Thyroid gland (tissue), 4 donors: ENCODE results near the gene NUDT16L1.

Source experiments
- CTCF ChIP-seq, 6 experiments: fragments of 200-600 bp in 3 of 6; fragments of 450-650 bp in 3 of 6; sonication (generic) in 3 of 6; IDR thresholded peaks; one replicate each; pipeline ENCODE4 v1.5.1; 2016 to 2019; ENCODE audit warnings: antibody characterized with exemption in 6 of 6, mild to moderate bottlenecking in 2 of 6, inconsistent platforms in 1 of 6, moderate library complexity in 1 of 6
- POLR2A ChIP-seq, 2 donors: fragments of 450-650 bp; IDR thresholded peaks; one replicate each; pipeline ENCODE4 v1.6.1; 2017; ENCODE audit warnings: antibody characterized with exemption in 2 of 2, mild to moderate bottlenecking in 2 of 2, moderate library complexity in 1 of 2

- no peak for TF ChIP-seq CTCF (IDR thresholded peaks at IDR 0.05)
- TF ChIP-seq POLR2A (IDR thresholded peaks at IDR 0.05) = no peak
Observed at GRCh38 chr16:4709481-4709880, 16.1 kb downstream of the NUDT16L1 start.
